ENCODE results near the gene KRT7.
"Not testable (repeated sequence)": the region's sequence is repeated elsewhere in the genome, so short reads cannot be mapped to it uniquely, and the experiment has no call there.

Gene KRT7

DNA sequence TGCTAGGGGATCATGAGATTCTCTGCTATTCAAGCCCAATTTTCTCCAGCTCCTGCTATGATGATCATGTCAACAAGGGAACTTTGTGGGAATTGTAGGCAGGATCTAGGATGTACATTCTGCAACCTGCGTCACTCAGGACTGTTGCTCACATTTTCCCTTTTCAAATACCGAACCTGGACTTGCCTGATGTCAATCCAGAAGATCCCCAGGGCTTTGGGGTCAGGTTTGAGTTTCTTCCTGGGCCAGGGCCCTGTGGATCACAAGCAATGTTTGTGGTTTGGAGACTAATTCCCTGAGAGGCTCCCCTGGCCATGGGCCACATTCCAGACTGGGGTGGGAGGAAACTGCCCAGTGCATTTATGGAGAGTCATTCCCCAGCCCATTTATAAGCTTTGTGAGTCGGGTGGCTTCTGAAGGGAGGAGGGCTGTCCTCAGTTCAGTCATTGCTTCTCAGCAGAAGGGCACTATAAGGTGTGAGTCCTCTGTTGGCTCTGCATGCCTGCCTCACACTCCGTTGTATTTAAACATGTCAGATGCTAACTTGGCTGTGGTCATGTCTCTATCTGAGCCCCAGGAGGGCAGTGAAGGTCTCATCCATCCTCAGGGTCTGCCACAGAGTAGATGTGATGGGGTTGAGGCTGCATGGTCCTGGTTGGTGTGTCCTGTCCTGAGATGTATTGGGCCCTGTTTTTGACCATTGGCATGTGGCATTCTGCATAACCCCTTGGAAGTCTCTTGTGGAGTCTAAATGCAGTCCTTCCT lies 47.9 kb downstream of the KRT7 start:
- ChIA-PET POLR2A (interaction anchor here (0.8 to 1.5 kb wide), 5 partner anchors 13 to 132 kb away, joined by 3 to 5 read pairs (median 3); no protein-coding TSS in a partner anchor), CTCF (interaction anchor here (0.9 to 10.7 kb wide), 14 partner anchors 12 to 599 kb away, joined by 3 to 146 read pairs (median 28); no protein-coding TSS in a partner anchor)
- no peak overlapping the region for H3K4me3 ChIP-seq (ENCODE audit: low read depth, low read length)
- TF ChIP-seq, protein P1, sequence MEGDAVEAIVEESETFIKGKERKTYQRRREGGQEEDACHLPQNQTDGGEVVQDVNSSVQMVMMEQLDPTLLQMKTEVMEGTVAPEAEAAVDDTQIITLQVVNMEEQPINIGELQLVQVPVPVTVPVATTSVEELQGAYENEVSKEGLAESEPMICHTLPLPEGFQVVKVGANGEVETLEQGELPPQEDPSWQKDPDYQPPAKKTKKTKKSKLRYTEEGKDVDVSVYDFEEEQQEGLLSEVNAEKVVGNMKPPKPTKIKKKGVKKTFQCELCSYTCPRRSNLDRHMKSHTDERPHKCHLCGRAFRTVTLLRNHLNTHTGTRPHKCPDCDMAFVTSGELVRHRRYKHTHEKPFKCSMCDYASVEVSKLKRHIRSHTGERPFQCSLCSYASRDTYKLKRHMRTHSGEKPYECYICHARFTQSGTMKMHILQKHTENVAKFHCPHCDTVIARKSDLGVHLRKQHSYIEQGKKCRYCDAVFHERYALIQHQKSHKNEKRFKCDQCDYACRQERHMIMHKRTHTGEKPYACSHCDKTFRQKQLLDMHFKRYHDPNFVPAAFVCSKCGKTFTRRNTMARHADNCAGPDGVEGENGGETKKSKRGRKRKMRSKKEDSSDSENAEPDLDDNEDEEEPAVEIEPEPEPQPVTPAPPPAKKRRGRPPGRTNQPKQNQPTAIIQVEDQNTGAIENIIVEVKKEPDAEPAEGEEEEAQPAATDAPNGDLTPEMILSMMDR (IDR thresholded peaks at IDR 0.05; ENCODE audit: insufficient read depth, low read length, missing control alignments): no peak
- peak; percentile 96 for DNase-seq (ENCODE audit: low read depth, low spot score)

DNA sequence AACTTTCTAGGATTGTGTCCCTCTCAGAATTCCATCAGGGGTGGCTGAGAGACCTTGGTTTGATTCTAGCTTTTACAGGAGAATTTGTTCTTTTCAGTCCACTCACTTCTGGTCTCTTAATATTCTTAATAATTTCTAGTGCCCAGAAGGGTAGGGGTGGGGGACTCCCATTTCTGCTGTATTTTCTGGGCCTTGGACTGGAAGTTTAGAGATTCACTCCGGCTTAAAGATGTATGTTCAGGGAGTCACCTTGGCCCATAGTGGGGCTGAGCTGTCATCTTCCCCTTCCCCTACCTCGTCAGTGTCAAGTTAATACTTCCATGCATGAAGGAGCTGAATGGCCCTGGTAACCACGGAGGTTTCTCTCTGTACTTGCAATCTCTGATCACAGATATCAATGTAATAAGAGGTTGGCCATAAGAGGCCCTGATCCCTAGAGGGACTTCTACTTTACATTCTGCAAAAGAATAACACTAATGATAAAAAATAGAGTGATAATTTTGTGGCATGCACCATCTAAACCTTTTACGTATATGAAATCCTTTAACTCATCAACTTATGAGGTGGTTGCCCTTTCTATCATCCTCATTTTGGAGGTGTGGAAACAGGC lies 51.6 kb downstream of the KRT7 start:
- POLR2A ChIA-PET: no interaction called here
- DNase-seq (ENCODE audit: low read depth, low spot score): no peak
- CTCF ChIA-PET: interaction anchor here (0.8 to 10.7 kb wide), 12 partner anchors 9 to 595 kb away, joined by 3 to 100 read pairs (median 4); no protein-coding TSS in a partner anchor
- H3K4me3 ChIP-seq (ENCODE audit: low read depth, low read length): no peak overlapping the region
- TF ChIP-seq, protein P1 (IDR thresholded peaks at IDR 0.05; ENCODE audit: insufficient read depth, low read length, missing control alignments): no peak

DNA sequence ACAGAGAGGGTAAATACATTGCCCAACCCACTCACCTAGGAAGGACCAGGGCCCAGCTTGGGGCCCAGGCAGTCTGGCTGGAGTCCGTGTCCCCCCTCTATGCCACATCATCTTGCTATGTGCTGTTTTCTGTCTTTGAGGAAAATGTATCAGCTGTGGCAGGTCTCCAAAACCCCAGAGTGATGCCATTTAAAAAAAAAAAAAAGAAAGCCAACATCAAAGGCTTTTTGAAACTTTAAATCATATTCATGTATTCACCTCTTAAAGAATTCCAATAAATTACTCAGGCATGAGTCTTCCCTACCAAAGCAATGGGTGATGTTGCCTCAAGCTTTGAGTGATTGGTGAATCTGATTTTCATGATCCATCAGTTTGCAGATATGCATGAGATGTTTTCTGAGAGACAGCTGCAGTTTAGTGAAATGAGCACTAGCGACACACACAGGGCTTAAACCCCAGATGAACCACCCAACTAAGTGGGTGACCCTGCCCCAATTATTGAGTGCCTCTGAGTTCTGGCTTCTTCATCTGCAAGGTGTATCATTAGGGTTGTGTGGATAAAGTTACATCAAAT lies 52.2 kb downstream of the KRT7 start:
- H3K4me3 ChIP-seq (ENCODE audit: low read depth, low read length): no peak overlapping the region
- no peak for DNase-seq (ENCODE audit: low read depth, low spot score)
- POLR2A ChIA-PET: no interaction called here
- TF ChIP-seq, protein P1 (IDR thresholded peaks at IDR 0.05; ENCODE audit: insufficient read depth, low read length, missing control alignments): no peak
- CTCF ChIA-PET: interaction anchor here (0.6 to 10.7 kb wide), 11 partner anchors 9 to 594 kb away, joined by 3 to 100 read pairs (median 4); no protein-coding TSS in a partner anchor

DNA sequence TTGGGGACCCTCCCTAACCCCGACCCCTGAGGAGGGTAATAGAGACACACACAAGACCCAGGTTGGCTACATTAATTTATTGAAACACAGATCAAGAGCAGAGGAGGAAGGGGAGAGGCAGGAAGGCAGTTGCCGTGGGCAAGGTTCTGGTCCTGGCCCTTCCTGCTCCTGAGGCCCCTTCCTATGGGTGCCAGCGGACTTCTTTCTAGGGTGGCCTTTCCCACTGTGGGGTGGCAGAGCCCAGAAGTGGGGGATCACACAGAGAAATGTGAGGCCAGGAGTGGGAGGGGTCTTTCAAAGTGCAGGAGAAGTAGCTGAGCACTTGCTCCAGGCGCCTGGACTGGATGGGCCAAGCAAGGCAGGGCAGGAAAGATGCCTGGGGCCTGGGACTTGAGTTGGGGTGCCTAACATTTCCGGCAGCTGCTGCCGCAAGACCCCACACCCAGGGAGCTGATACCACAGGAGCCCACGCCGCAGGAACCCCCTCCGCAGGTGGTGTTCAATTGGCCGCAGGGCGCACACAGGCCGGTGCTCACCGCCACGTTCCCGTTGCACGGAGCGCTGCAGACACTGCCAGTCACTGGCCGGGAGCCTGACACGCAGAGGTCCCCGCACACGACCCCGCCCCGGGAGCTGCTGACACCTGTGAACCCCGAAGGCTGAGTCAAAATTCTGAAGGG lies 52.9 kb downstream of the KRT7 start:
- TF ChIP-seq, protein P1 (IDR thresholded peaks at IDR 0.05; ENCODE audit: insufficient read depth, low read length, missing control alignments): no peak
- no peak overlapping the region for H3K4me3 ChIP-seq (ENCODE audit: low read depth, low read length)
- CTCF ChIA-PET: interaction anchor here (0.6 to 10.7 kb wide), 10 partner anchors 9 to 594 kb away, joined by 3 to 100 read pairs (median 4); no protein-coding TSS in a partner anchor
- DNase-seq (ENCODE audit: low read depth, low spot score): no peak
- POLR2A ChIA-PET: interaction anchor here (1.1 kb wide), 1 partner anchor 139 kb away, joined by 3 read pairs; no protein-coding TSS in a partner anchor

DNA sequence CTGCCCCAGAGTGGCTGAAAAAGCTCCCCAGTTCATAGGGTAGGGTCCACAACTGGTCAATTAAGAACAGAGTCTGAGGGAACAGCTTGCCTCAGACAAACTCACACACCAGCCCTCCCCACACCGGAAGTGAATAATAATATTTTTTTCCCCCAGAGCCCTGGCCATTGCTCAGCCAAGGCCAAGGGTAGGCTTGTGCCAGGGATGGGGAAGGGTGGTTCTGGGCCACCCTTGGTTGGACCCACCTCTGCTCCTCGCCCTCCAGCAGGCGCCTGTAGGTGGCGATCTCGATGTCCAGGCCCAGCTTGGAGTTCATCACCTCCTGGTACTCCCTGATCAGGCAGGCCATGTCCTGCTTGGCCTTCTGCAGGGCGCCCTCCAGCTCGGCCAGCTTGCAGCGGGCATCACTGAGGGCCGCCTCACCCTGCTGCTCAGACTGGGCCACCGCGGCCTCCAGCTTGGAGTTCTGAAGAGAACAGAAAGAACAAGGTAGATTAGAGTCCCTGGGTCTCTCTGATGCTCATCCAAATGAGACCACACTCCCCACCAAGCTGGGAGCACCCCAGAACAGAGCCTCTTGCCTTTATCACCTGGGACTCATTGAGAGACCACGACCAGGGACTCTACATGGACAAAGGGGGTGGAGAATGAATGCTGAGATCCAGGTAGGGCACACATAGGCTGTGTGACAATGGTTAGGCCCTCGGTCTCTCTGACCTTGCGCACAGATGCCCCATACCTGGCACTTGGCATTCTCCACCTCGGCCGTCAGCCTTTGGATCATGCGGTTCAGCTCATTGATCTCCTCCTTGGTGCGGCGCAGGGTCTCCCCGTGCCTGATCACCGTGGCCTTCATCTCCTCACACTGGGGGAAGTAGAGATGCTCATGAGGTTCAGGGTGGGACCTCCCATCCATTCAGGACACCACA lies 54.1 kb downstream of the KRT7 start:
- not testable (repeated sequence) for H3K4me3 ChIP-seq (ENCODE audit: low read depth, low read length); DNase-seq (ENCODE audit: low read depth, low spot score)
- ChIA-PET POLR2A (interaction anchor here (1.1 kb wide), 1 partner anchor 140 kb away, joined by 3 read pairs; no protein-coding TSS in a partner anchor), CTCF (interaction anchor here (0.6 to 10.7 kb wide), 7 partner anchors 8 to 138 kb away, joined by 3 to 100 read pairs (median 5); no protein-coding TSS in a partner anchor)

DNA sequence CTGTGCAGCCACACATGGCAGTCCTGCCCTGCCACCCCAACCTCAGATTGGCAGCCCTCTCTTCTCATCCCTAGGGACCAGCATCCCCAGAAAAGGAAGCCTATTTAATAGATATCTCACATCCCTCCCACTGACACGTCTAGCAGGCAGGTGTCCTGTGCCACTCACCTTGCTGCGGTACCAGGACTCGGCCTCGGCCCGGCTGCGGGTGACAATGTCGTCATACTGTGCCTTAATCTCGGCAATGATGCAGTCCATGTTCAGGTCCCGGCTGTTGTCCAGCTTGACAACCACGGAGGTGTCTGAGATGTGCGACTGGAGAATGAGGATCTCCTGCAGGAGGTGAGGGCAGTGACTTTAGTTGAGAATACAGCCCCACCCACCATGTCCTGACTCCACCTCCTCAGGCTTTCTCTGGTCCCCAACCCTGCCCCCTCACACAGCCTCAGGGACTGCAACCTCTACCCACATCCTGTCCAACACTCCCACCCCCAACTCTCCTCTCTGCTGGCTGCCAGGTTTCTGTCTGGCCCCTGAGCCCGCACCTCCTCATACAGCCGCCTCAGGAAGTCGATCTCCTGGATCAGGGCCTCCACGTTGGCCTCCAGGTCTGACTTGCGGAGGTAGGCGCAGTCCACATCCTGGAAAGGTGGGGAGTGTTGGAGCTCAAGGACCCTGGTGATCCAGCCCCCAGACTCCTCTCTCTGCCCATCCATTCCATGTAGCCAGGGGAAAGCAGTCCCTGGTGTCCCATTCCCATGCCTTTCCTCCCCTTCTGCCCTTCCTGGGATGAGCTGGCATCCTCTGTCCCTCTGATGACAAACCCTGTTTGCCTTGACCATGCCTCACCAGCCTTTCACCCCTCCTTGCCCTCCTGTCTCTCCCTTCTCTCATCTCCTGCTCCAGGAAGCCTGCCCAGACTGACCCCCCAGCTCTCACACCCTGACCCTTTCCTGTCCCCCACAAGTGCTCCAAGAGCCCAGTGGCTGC lies 55.1 kb downstream of the KRT7 start:
- DNase-seq (ENCODE audit: low read depth, low spot score); POLR2A ChIA-PET; CTCF ChIA-PET; H3K4me3 ChIP-seq (ENCODE audit: low read depth, low read length): not testable (repeated sequence)

DNA sequence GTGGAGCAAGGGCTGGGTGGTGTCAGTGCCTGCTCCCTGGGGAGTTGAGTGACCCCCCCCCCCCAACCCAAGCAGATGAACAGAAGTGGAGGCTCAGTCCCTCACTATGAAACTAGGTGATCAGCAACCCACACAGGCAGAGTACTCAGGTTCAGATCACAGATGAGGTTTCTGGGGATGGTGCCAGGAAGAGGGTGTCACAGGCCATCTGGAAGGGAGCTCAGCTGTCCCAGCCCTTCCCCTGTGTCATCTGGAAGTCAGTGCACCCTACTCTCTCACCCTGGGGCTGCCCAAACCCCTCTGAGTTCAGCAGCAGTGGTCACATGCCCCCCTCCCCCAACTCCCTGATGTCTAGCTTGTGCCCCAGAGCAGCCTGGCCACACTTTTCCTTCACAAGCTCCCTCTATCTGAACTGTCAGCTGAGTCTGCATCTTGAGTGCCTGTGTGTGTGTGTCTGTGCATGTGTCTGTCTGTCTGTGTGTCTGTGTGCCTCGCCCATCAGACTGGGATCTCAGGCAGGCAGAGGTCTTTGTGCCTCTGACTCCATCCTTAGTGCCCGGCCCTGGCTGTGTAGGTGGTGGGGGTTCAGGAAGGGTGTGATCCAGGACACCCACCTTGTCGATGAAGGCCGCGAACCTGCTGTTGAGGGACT lies 57.6 kb downstream of the KRT7 start:
- POLR2A ChIA-PET; H3K4me3 ChIP-seq (ENCODE audit: low read depth, low read length); DNase-seq (ENCODE audit: low read depth, low spot score); CTCF ChIA-PET: not testable (repeated sequence)
